HepG2 (cell line): ENCODE results near the gene G6PC3. TPM values are rescaled to one million over a fixed set of nuclear protein-coding genes. Genes with fewer than 3 reads are reported as not detected.
A peak's percentile ranks its signal among the peaks of the same experiment; 100 is the strongest.

ENCODE experiments used
- ARNT2 ChIP-seq: sonication (generic); formaldehyde crosslinking; IDR thresholded peaks from 2 replicates; pipeline ENCODE4 v1.8.0; 2022; ENCODE audit warnings: mild to moderate bottlenecking, low read depth, missing genetic modification reagents, moderate library complexity
- GLMP ChIP-seq: sonication (generic); formaldehyde crosslinking; IDR thresholded peaks from 2 replicates; pipeline ENCODE4 v1.9.0; 2021; ENCODE audit warnings: missing genetic modification reagents, mild to moderate bottlenecking, borderline replicate concordance
- POLR2AphosphoS5 ChIP-seq: IDR thresholded peaks from 2 replicates; pipeline ENCODE4 v1.6.1; 2012; ENCODE audit warnings: low read depth, low read length
- PRDM10 ChIP-seq: sonication (generic); formaldehyde crosslinking; IDR thresholded peaks from 2 replicates; pipeline ENCODE4 v1.4.0; 2020; ENCODE audit warnings: low read depth, missing genetic modification reagents
- RERE ChIP-seq: IDR thresholded peaks from 2 replicates; pipeline ENCODE4 v1.6.1; 2016; ENCODE audit warnings: low read depth, missing genetic modification reagents, missing compliant biosample characterization
- RFX5 ChIP-seq: IDR thresholded peaks from 2 replicates; pipeline ENCODE4 v1.6.1; 2011; ENCODE audit warnings: low read depth, low read length, improper control_type of control experiment
- SIX4 ChIP-seq: sonication (generic); formaldehyde crosslinking; IDR thresholded peaks from 2 replicates; pipeline ENCODE4 v1.4.0; 2020; ENCODE audit warnings: missing genetic modification reagents
- SRF ChIP-seq: IDR thresholded peaks from 2 replicates; pipeline ENCODE4 v1.6.1; 2011; ENCODE audit warnings: mild to moderate bottlenecking, low read depth, low read length, moderate library complexity
- ZBTB33 ChIP-seq: sonication (generic); formaldehyde crosslinking; IDR thresholded peaks from 2 replicates; pipeline ENCODE4 v1.4.0; 2020; ENCODE audit warnings: missing genetic modification reagents
- ZBTB42 ChIP-seq: sonication (generic); formaldehyde crosslinking; IDR thresholded peaks from 2 replicates; pipeline ENCODE4 v1.5.0; 2020; ENCODE audit warnings: mild to moderate bottlenecking, missing genetic modification reagents
- ZBTB7A ChIP-seq: sonication (generic); formaldehyde crosslinking; IDR thresholded peaks from 2 replicates; pipeline ENCODE4 v1.8.0; 2022; ENCODE audit warnings: mild to moderate bottlenecking, missing genetic modification reagents
- ZKSCAN8 ChIP-seq: IDR thresholded peaks from 2 replicates; pipeline ENCODE4 v1.6.1; 2016; ENCODE audit warnings: borderline replicate concordance, missing genetic modification reagents, missing compliant biosample characterization
- ZNF121 ChIP-seq: sonication (generic); formaldehyde crosslinking; IDR thresholded peaks from 2 replicates; pipeline ENCODE4 v1.5.0; 2020; ENCODE audit warnings: mild to moderate bottlenecking, missing genetic modification reagents
- ZNF383 ChIP-seq: sonication (generic); formaldehyde crosslinking; IDR thresholded peaks from 2 replicates; pipeline ENCODE4 v1.4.0; 2020; ENCODE audit warnings: missing genetic modification reagents, mild to moderate bottlenecking, borderline replicate concordance
- ZNF747 ChIP-seq: sonication (generic); formaldehyde crosslinking; IDR thresholded peaks from 2 replicates; pipeline ENCODE4 v1.8.1; 2023; ENCODE audit warnings: missing genetic modification reagents, mild to moderate bottlenecking, borderline replicate concordance
- polyA plus RNA-seq, 8 experiments: library from polyadenylated mRNA; depleted of rRNA in 3 of 8; stranded (reverse) in 7 of 8; unstranded in 1 of 8; fragments of >200 nt; fragmentation: Illumina TruSeq in 4 of 8; extraction: Trizol in 4 of 8; gene quantifications; 2 replicates each; pipeline versions ENCODE4 v1.2.1 to v1.2.3, GENCODE V29; 2011 to 2016; ENCODE audit warnings: low read depth in 4 of 8, missing spikeins in 1 of 8, mixed read lengths in 1 of 8; ENCODE audit not compliant: insufficient read depth in 1 of 8
- total RNA-seq, 5 experiments: library from RNA; depleted of rRNA; stranded (reverse); fragments of >200 nt; fragmentation: Illumina TruSeq; extraction: Trizol; gene quantifications; 2 replicates each; pipeline ENCODE4 v1.2.3, GENCODE V29; 2016; ENCODE audit warnings: low read depth in 1 of 5

Gene G6PC3
- total and polyA plus RNA-seq, 2 of the 13 experiments (the other 11 are each of a cell fraction or from before 2014, with no cell fraction given) = 38.5 to 75.8 TPM

GRCh38 chr17:44110823-44111633 is 40.5 kb downstream of the G6PC3 start (continued):
- TF ChIP-seq PRDM10 (CRISPR knock-in tag) (peak; percentile 86), GLMP (CRISPR knock-in tag) (no peak), RFX5 (peak; percentile 16; the same call in 1 of the 2 replicates), ZNF747 (peak; percentile 100), ZKSCAN8 (peak; percentile 95), ZBTB33 (CRISPR knock-in tag) (peak; percentile 36; the same call in 1 of the 2 replicates), ZNF121 (CRISPR knock-in tag) (peak; percentile 89), POLR2AphosphoS5 (peak; percentile 93), ZBTB7A (CRISPR knock-in tag) (peak; percentile 41; the same call in 1 of the 2 replicates), ZNF383 (CRISPR knock-in tag) (peak; percentile 66; the same call in 1 of the 2 replicates), ZBTB42 (CRISPR knock-in tag) (peak; percentile 86; the same call in 1 of the 2 replicates), ARNT2 (CRISPR knock-in tag) (peak; percentile 91), SRF (peak; percentile 43; the same call in 1 of the 2 replicates), RERE (CRISPR knock-in tag) (peak; percentile 90), SIX4 (CRISPR knock-in tag) (0 out of 2 replicates have a peak, but pooled peaks have one; percentile 32)
